GM04503 (cell line): ENCODE data around the gene INTS13.
"Not testable (repeated sequence)": the region's sequence is repeated elsewhere in the genome, so short reads cannot be mapped to it uniquely, and the experiment has no call there.

Source experiments
- DNase-seq: peaks from one replicate; pipeline ENCODE4 v3.0.0-alpha.2; 2012; ENCODE audit warnings: low read depth

Gene INTS13

GRCh38 chr12:26937863-26938700 lies at the start of gene INTS13, which contains the start of gene FGFR1OP2:
INTS13 (minus strand) TSS chr12:26937981; CDS start chr12:26936803, 1,178 bp downstream.
FGFR1OP2 (plus strand) TSS chr12:26938470; CDS start chr12:26954159, 15,689 bp downstream.
- peak; percentile 93 for DNase-seq

GRCh38 chr12:26982866-26983265 lies 45.1 kb upstream of the INTS13 start:
- no peak for DNase-seq

- DNase-seq = no peak
Measured at GRCh38 chr12:26979733-26980132, 42.0 kb upstream of the INTS13 start.

GRCh38 chr12:26978801-26979200 lies 41.0 kb upstream of the INTS13 start:
- no peak for DNase-seq

GRCh38 chr12:26976687-26977086 lies 38.9 kb upstream of the INTS13 start:
- no peak for DNase-seq

GRCh38 chr12:26971963-26972362 lies 34.2 kb upstream of the INTS13 start:
- no peak for DNase-seq

GRCh38 chr12:26970136-26970535 lies 32.4 kb upstream of the INTS13 start:
- no peak for DNase-seq

- no peak for DNase-seq
Measured at GRCh38 chr12:26966842-26967241, 29.1 kb upstream of the INTS13 start.

- no peak for DNase-seq
Measured at GRCh38 chr12:26963413-26963812, 25.6 kb upstream of the INTS13 start.

- DNase-seq = no peak
Measured at GRCh38 chr12:26961803-26962202, 24.0 kb upstream of the INTS13 start.

GRCh38 chr12:26961391-26961790 lies 23.6 kb upstream of the INTS13 start:
- DNase-seq = not testable (repeated sequence)

- no peak for DNase-seq
Measured at GRCh38 chr12:26954027-26954426, 16.2 kb upstream of the INTS13 start.

- DNase-seq = no peak
Measured at GRCh38 chr12:26953447-26953846, 15.7 kb upstream of the INTS13 start.

- no peak for DNase-seq
Measured at GRCh38 chr12:26948309-26948708, 10.5 kb upstream of the INTS13 start.

- DNase-seq = no peak
Measured at GRCh38 chr12:26941215-26941594, 3.4 kb upstream of the INTS13 start.

- no peak for DNase-seq
Measured at GRCh38 chr12:26940516-26941214, 2.9 kb upstream of the INTS13 start.

GRCh38 chr12:26939953-26940352 lies 2.2 kb upstream of the INTS13 start:
- no peak for DNase-seq

GRCh38 chr12:26939192-26939832 lies 1.5 kb upstream of the INTS13 start:
- no peak for DNase-seq

GRCh38 chr12:26938701-26939062 lies 901 bp upstream of the INTS13 start:
- no peak for DNase-seq

GRCh38 chr12:26937443-26937862 lies 328 bp downstream of the INTS13 start:
- DNase-seq = no peak

- no peak for DNase-seq
Measured at GRCh38 chr12:26936559-26937442, 980 bp downstream of the INTS13 start.
